Kidney epithelial cell (primary cell): ENCODE measurements around the gene CD34. TPM values are rescaled to one million over a fixed set of nuclear protein-coding genes. Genes with fewer than 3 reads are reported as not detected.
A peak's percentile ranks its signal among the peaks of the same experiment; 100 is the strongest.

Experiments
- DNase-seq: peaks from one replicate; pipeline ENCODE4 v3.0.0-alpha.2; 2010; ENCODE audit warnings: low read depth
- H3K27me3 ChIP-seq: 2 replicates; pipeline ENCODE4 v1.6.0; 2011; ENCODE audit warnings: low read length; ENCODE audit not compliant: control insufficient read depth, insufficient read depth
- H3K36me3 ChIP-seq: 2 replicates; pipeline ENCODE4 v1.5.1; 2011; ENCODE audit warnings: low read length; ENCODE audit not compliant: control insufficient read depth, insufficient read depth
- H3K4me3 ChIP-seq: 2 replicates; pipeline ENCODE4 v1.5.1; 2011; ENCODE audit warnings: low read depth, mild to moderate bottlenecking, control low read depth, low read length
- total RNA-seq: library from RNA; depleted of rRNA; stranded (reverse); fragments of >200 nt; gene quantifications from 2 replicates; pipeline ENCODE4 v1.2.3, GENCODE V29; 2015
- TF ChIP-seq, protein P1 (sequence below): IDR thresholded peaks from 2 replicates; pipeline ENCODE4 v1.5.1; 2011; ENCODE audit warnings: mild to moderate bottlenecking, moderate library complexity, low read length, control low read depth, inconsistent platforms; ENCODE audit not compliant: insufficient read depth, poor library complexity, severe bottlenecking

The CD34 gene
- total RNA-seq, 1 donor from 2014 or later: 0.04 TPM

DNA sequence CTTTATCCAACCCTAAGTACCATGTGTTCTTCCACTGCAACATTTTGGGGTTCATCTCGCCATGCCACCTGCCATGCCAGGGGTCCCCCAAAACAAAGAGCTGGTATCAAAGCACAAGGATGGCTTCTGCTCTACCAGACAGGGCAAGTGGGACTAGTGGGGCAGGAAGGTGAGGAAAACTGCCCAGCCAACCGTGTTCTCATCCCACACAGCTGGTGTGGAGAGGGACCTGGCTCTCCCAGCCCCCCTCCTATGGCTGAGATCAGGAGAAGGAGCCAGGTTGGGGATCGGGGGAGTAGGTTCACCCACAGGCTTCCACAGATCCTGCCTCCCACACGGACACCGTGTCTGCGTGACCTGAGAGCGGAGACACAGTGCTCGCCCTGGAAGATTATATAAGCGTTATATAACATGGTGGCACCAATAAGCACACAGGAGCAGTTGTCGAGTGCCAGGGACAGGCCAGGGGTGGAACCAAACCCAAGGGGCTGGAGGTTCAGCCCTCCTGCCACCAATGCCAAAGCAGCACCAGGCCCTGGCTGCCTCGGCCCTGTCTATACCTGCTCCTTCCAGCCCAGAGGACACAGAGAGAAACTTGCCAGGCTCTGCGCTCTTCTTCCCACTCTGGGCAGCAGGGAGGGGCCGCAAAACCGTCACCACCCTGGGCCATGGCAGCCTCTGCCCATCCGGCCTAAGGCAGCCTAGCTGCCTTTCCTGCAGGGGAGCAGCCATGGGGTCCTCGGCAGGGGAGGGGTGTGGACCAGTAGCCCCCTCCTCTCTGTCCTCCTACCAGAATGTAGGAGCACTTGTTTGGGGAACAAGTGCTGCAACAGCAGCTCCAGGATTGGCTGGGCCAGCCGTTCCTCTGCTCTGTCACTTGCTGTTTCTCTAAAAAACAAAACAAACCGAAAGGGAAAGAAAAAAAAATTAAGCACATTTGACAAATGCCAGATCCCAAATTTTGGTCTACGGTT, 43.5 kb downstream of the CD34 start:
- Histone ChIP-seq H3K4me3 (peak overlapping the region; percentile 75), H3K36me3 (no peaks in the 10 kb centered on the region), H3K27me3 (no peaks in the 10 kb centered on the region)
- TF ChIP-seq, protein P1, sequence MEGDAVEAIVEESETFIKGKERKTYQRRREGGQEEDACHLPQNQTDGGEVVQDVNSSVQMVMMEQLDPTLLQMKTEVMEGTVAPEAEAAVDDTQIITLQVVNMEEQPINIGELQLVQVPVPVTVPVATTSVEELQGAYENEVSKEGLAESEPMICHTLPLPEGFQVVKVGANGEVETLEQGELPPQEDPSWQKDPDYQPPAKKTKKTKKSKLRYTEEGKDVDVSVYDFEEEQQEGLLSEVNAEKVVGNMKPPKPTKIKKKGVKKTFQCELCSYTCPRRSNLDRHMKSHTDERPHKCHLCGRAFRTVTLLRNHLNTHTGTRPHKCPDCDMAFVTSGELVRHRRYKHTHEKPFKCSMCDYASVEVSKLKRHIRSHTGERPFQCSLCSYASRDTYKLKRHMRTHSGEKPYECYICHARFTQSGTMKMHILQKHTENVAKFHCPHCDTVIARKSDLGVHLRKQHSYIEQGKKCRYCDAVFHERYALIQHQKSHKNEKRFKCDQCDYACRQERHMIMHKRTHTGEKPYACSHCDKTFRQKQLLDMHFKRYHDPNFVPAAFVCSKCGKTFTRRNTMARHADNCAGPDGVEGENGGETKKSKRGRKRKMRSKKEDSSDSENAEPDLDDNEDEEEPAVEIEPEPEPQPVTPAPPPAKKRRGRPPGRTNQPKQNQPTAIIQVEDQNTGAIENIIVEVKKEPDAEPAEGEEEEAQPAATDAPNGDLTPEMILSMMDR: no peak
- no peak for DNase-seq

DNA sequence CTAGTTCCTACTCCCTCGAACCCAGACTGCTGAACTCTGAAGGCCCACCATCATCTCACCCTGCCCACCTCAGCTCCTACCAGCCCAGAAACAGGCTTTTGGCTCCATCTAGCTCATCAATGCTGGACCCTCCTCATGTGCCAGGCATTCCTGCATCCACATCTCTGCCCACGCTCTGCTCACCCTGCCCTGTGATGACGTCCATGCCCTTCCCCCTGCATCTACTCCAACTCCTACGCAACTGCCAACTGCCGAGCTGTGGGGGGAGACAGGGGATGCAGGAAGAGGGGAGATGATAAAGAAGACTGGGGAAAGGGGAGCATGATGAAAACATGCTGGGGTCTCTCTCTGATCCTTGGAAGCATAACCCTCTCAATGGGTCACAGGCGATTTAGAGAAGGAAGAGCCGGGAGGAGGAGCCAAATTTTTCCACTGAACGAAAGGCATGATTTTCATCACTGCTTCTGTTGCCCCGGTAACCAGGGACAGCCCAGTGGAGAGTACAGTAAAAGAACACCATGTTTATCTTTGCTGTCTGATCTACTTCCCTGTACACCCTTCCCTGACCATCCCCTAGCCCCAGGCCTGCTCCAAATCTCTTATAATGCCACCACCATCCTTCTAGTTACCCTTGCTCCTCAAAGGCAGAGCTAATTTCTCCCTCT, 44.3 kb downstream of the CD34 start:
- TF ChIP-seq, protein P1: no peak
- H3K27me3 ChIP-seq: no peaks in the 10 kb centered on the region
- H3K36me3 ChIP-seq: no peaks in the 10 kb centered on the region
- no peak for DNase-seq
- H3K4me3 ChIP-seq: no peak overlapping the region

DNA sequence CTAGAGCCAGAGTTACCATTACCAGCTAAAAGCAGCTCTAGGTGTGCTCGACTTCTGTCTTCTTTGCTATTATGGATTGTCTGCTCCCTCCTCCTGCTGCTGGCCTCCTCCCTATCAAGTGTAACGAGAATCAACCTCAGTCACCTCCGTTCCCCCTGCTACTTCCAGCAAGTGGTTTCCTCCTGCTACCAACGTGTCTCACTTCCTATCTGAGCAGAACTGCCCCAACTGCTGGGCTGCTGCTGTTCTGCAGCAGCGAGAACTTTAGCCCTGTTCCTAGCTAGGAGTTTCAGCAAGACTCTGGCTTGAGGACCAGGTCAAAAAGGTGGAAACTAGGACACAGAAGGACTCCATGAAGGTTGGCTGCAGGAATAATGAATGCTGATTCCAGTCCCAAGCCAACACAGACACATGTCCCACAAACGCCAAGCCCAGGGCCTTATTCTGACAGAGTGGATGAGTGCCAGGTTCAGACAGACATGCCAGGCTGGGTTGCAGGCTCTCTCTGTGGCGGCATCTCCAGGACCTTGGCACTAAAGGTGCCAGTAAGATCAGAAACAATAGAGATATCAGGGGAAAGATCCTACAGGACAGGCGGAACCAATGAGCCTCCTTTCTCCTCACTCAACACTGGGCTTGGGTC, 46.9 kb downstream of the CD34 start:
- DNase-seq: no peak
- Histone ChIP-seq H3K36me3 (no peaks in the 10 kb centered on the region), H3K4me3 (no peak overlapping the region), H3K27me3 (no peaks in the 10 kb centered on the region)
- TF ChIP-seq, protein P1: no peak

DNA sequence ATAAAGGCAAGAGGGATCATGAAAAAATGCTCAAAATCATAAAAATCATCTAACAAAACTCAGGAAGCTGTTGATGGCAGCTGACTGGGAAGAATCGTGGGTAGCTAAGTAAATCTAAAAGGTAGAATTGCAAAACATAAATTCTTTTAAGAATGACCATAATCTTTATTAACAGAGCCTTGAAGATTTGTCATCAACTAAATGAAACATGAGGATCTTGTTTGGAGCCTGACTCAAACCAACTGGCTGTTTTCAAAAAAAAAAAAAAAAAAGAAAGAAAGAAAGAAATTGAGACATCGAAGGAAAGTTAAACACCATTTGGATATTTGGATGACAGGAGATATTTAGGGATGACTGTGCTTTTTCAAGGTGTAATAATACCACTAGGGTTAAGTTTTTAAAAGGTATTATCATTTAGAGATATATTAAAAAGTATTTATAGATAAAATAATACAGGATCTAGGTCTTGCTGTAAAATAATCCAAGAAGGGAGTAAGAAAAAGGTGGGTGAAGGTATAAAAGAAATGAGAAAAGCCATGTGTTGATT, 48.6 kb downstream of the CD34 start:
- TF ChIP-seq, protein P1: no peak
- Histone ChIP-seq H3K36me3 (no peaks in the 10 kb centered on the region), H3K27me3 (no peaks in the 10 kb centered on the region), H3K4me3 (no peak overlapping the region)
- DNase-seq: no peak

DNA sequence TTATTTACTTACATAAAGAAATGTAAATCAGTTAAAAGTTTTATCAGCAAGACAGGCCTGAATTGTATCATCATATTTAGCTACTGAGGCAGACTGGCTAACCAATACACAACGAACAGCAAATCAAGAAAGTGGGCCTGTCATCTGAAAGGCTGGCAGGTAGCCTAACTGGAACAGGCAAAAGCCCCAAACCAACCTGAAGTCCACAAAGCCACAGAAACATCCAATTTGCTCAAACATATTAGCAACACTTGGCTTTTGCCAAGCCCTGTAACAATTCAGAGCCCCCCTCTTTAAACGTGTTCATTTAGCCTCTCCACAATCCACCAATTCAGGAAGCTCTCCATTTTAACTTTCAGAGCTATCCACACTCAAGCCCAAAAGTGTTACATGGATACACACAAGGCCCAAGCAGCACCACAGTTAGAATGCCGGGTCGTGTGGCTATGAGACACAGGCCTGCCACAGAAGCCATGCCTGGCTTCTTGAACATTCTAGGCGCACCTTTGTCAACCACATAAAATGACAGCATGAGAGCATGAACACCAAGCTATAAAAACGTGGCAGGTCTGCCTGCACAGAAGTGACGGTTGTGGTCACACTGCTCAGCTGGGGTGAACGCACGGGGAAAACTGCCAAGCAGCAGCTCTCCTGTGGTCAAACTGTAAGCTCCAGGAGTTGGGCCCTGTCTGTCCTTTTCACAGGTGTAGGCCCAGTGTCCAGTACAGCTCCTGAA, 49.3 kb downstream of the CD34 start:
- Histone ChIP-seq H3K36me3 (no peaks in the 10 kb centered on the region), H3K27me3 (no peaks in the 10 kb centered on the region), H3K4me3 (no peak overlapping the region)
- no peak for DNase-seq
- TF ChIP-seq, protein P1: no peak
